ENCODE measurements around the gene ZNF689.
A peak's percentile ranks its signal among the peaks of the same experiment; 100 is the strongest.

DNA sequence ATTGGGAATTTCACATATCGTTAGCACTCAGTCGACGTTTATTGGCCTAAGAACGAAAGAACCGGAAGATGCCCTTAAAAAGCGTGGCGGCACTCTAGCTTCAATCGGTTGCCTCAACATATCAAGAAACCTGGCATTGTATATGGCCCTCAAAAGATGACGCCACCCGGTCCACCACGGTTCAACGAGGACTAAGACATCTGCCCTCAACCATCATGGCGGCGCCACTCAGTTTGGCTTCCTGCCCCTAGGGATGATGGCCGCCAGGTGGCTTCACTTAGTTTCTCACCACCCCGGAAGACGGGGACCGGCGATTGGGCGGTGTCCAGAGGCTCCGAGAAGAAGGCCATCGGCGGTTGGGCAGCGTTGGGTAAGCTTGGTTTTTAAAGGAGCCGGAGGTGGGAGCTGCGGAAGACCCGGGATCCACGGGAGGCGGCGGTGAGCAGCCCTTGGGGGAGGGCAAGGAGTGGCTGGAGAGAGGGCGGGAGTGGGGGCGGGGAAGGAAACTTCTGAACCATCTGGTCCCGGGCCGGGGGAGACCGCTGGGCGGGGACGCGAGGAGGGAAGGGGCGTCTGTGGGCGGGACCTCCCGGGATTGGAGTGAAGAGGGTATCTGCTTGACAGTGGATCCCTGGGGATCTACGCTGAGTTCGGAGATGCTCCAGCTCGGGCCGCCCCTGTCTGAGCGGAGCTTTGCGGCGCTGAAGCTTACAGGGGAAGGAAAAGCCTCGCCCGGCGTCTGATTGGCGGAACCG, 40.4 kb upstream of the ZNF689 start, which contains the start of gene PRR14:
- TF ChIP-seq EZH2 (IDR thresholded peaks at IDR 0.05) (no peak), POLR2AphosphoS5 (IDR thresholded peaks at IDR 0.05; ENCODE audit: borderline replicate concordance, low read depth, low read length) (peak; percentile 58; the same call in 1 of the 2 replicates), FOXP2 (optimal IDR thresholded peaks at IDR 0.05; ENCODE audit: control extremely low read depth, extremely low read length, insufficient read depth) (no peak)
